Measurements from ENCODE around the gene PCDHA13.
"Not testable (repeated sequence)": the region's sequence is repeated elsewhere in the genome, so short reads cannot be mapped to it uniquely, and the experiment has no call there.

The PCDHA13 gene

DNA sequence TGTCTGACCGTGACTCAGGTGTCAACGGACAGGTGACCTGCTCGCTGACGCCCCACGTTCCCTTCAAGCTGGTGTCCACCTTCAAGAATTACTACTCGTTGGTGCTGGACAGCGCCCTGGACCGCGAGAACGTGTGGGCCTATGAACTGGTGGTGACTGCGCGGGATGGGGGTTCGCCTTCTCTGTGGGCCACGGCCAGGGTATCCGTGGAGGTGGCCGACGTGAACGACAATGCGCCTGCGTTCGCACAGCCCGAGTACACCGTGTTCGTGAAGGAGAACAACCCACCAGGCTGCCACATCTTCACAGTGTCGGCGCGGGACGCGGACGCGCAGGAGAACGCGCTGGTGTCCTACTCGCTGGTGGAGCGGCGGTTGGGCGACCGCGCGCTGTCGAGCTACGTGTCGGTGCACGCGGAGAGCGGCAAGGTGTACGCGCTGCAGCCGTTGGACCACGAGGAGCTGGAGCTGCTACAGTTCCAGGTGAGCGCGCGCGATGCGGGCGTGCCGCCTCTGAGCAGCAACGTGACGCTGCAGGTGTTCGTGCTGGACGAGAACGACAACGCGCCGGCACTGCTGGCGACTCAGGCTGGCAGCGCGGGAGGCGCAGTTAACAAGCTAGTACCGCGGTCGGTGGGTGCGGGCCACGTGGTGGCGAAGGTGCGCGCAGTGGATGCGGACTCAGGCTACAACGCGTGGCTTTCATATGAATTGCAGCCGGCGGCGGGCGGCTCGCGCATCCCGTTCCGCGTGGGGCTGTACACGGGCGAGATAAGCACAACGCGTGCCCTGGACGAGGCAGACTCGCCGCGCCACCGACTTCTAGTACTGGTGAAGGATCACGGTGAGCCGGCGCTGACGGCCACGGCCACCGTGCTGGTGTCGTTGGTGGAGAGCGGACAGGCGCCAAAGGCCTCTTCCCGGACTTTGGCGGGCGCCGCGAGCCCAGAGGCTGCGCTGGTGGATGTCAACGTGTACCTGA is 11.4 kb upstream of the PCDHA13 start:
- DNase-seq: no peak

DNA sequence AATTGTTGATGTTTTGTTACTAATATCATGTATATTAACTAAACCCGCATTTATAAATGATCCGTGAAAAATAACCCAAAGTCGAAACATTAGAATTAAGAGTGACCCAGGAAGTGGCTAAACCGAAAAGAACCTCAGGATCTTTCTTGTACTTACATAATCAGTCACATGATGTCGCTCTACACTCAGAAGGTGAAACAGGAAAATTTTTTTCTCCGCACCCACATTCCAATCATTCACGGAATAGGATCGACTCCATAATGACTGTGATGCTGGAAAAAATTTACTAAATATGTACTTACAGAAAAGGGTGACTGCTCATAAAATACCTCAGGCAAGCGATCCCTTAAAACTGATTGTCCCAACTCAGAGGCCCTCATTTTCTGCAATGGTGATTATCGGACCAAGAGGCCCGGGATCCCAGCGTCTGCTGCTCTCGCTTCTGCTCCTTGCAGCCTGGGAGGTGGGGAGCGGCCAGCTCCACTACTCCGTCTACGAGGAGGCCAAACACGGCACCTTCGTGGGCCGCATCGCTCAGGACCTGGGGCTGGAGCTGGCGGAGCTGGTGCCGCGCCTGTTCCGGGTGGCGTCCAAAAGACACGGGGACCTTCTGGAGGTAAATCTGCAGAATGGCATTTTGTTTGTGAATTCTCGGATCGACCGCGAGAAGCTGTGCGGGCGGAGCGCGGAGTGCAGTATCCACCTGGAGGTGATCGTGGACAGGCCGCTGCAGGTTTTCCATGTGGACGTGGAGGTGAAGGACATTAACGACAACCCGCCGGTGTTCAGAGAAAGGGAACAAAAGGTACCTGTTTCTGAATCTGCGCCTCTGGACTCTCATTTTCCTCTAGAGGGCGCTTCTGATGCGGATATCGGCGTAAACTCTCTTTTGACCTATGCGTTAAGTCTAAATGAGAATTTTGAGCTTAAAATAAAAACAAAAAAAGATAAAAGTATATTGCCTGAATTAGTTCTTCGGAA is 6.5 kb upstream of the PCDHA13 start, which contains the start of gene PCDHA12:
TSS of gene PCDHA12 (plus strand) at position 224 of the 981 bp plus-strand sequence. CDS start at position 389, 165 bp downstream.
- no peak for DNase-seq

DNA sequence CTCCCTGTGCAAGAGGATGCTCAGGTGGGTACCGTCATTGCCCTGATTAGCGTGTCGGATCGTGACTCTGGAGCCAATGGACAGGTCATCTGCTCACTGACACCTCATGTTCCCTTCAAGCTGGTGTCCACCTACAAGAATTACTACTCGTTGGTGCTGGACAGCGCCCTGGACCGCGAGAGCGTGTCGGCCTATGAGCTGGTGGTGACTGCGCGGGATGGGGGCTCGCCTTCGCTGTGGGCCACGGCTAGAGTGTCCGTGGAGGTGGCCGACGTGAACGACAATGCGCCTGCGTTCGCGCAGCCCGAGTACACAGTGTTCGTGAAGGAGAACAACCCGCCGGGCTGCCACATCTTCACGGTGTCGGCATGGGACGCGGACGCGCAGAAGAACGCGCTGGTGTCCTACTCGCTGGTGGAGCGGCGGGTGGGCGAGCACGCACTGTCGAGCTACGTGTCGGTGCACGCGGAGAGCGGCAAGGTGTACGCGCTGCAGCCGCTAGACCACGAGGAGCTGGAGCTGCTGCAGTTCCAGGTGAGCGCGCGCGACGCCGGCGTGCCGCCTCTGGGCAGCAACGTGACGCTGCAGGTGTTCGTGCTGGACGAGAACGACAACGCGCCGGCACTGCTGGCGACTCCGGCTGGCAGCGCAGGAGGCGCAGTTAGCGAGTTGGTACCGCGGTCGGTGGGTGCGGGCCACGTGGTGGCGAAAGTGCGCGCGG is 5.2 kb upstream of the PCDHA13 start:
- DNase-seq: not testable (repeated sequence)

DNA sequence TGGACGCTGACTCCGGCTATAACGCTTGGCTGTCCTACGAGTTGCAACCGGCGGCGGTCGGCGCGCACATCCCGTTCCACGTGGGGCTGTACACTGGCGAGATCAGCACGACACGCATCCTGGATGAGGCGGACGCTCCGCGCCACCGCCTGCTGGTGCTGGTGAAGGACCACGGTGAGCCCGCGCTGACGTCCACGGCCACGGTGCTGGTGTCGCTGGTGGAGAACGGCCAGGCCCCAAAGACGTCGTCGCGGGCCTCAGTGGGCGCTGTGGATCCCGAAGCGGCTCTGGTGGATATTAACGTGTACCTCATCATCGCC is 4.7 kb upstream of the PCDHA13 start:
- DNase-seq: no peak

DNA sequence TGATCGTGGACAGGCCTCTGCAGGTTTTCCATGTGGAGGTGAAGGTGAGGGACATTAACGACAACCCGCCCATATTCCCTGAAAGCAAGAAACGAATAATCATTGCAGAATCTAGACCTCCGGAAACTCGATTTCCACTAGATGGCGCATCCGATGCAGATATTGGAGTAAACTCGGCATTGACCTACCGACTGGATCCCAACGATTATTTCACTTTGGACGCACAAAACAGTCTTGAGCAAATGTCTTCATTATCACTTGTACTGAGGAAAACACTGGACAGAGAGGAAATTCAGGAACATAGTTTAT is 621 bp downstream of the PCDHA13 start:
- DNase-seq: no peak

DNA sequence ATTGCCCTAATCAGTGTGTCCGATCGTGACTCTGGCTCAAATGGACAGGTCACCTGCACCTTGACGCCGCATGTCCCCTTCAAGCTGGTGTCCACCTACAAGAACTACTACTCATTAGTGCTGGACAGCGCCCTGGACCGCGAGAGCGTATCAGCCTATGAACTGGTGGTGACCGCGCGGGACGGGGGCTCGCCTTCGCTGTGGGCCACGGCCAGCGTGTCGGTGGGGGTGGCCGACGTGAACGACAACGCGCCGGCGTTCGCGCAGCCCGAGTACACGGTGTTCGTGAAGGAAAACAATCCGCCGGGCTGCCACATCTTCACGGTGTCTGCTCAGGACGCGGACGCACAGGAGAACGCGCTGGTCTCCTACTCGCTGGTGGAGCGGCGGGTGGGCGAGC is 1.4 kb downstream of the PCDHA13 start:
- no peak for DNase-seq

DNA sequence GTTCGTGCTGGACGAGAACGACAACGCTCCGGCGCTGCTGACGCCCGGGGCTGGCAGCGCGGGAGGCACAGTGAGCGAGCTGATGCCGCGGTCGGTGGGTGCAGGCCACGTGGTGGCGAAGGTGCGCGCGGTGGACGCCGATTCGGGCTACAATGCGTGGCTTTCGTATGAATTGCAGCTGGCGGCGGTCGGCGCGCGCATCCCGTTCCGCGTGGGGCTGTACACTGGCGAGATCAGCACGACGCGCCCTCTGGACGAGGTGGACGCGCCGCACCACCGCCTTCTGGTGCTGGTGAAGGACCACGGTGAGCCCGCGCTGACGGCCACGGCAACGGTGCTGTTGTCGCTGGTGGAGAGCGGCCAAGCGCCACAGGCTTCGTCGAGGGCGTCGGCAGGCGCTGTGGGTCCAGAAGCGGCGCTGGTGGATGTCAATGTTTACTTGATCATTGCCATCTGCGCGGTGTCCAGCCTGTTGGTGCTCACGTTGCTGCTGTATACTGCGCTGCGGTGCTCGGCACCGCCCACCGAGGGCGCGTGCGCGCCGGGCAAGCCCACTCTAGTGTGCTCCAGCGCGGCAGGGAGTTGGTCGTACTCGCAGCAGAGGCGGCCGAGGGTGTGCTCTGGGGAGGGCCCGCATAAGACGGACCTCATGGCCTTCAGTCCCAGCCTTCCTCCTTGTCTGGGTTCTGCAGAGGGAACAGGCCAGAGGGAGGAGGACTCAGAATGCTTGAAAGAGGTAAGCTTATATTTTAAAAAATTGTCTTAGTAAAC is 2.2 kb downstream of the PCDHA13 start:
- DNase-seq: no peak

DNA sequence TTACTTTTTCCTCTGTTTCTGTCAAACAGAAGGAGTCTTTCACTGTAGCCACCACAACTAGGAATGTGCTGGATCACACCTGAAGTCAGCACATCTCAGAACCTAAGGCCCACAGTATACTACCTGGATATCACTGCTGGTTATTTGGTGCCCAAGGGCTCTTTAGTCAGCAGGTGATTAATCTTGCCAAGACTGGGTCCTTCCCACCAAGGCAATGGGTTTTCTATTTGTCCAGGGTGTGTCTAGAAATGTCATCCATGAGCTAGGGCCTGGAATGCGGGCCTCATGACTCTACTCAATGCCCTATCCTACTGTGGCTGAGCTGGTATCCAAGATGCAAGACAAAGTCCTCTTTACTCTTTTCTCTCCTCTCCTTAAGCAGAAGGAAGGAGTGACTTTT is 34.4 kb downstream of the PCDHA13 start:
- DNase-seq: no peak

DNA sequence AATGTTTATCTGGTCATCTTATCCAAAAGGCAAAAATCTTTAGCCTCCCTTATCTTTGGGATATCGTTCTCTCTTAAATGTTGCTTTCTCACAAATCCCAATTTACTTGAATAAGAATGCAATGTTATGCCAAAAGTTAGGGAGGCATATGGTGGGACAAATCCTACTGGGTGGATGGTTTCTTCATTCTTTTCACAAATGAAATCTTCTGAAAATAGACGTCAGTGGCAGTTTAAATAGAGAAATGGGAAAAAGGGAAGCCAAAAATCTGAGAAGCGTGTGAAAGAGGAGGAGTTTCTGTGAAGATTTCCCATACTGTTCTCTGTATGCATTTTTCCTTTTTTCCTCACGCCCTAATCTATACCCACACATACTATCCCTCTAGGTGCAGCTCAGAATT is 41.7 kb downstream of the PCDHA13 start:
- DNase-seq: peak; percentile 0

DNA sequence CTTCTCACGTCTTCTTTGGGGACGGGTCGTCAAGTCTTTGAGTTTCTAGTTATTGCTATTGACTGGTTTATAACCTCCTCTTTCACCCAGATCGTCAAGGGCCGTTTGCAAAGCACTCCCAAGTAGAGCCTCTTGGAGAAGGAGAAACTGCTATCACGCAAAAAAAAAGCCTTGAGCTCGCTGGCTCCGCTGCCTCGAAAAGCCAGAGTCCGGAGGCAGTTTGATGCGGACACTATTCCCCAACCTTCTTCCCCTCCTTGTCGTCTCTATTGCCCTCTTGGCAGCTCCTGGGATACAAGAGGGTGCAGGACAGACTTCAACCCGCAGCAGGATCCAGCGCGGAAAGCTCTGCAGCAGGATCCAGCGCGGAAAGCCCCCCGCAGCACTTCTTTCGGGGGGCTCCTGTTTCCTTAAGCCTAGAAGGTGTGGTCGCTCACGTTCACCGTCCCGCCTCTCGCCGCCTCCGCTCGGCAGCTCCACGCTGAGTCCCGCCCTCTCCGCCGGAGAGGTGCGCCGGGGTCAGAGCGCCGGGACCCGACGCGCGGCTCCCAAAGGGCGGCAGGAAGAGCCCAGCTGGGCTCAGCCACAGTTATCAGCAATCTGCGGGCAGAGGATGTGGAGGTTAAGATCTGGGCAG is 44.0 kb downstream of the PCDHA13 start, which contains the start of gene PCDHAC1:
TSS of gene PCDHAC1 (plus strand) at position 494 of the 637 bp plus-strand sequence. CDS start 594 bp downstream, outside the sequence.
- DNase-seq: peak; percentile 16

DNA sequence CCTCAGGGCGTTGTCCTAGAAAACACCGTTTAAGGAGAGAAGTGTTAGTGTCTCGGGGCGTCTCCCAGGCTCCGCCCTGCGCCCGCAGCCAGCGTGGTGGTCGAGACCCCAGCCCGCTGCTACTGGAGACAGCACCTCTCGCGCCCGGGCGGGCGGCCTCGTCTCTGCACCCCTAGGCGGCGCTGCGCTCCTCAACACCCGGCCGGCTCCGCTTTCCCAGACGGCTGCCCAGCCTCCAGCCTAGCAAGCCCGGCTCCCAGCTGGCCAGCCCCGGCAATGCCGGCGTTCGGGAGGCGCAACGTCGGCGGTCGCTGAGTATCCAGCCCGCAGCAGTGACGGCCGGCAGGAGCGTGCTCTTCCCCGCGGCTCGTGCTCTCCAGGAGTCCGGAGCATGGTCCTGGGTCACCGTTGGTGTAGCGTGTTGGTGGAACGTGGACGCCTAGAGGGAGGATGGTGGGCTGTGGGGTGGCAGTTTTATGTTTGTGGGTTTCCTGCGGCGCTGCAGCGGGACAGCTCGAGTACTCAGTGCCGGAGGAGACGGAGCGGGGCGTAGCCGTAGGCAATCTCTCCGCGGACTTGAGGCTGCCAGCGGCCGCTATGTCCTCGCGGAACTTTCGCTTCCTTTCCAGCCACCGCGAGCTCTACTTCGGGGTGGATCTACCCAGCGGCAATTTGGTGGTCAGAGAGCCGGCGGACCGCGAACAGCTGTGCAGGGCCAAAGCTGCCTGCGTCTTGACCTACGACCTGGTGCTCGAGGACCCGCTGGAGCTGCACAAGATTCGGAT is 44.7 kb downstream of the PCDHA13 start:
- DNase-seq: peak; percentile 91

DNA sequence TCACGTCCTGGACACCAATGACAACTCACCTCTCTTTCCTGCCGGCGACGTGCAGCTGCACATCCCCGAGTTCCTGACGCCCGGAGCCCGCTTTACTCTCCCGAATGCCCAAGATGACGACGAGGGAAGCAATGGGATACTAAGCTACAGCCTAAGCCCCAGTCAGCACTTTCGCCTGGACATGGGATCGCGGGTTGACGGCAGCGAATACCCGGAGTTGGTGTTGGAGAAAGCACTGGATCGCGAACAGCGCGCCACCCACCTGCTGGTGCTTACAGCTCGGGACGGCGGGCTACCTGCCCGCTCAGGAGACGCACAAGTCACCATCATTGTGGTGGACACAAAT is 45.3 kb downstream of the PCDHA13 start:
- DNase-seq: no peak
